ENCODE data around the gene IFI44L.

The IFI44L gene

DNA sequence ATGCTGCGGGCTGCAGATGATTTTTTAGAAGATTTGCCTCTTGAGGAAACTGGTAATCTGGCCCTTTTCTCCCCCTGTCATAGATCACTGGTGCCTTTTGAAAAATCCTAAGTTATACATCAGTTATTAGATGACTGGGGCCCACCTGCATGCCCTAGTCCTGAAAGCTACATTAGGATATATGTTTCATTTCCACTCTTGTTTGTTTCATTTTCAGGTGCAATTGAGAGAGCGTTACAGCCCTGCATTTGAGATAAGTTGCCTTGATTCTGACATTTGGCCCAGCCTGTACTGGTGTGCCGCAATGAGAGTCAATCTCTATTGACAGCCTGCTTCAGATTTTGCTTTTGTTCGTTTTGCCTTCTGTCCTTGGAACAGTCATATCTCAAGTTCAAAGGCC, 21.3 kb downstream of the IFI44L start:
- no peak for DNase-seq (ENCODE audit: low read depth)

DNA sequence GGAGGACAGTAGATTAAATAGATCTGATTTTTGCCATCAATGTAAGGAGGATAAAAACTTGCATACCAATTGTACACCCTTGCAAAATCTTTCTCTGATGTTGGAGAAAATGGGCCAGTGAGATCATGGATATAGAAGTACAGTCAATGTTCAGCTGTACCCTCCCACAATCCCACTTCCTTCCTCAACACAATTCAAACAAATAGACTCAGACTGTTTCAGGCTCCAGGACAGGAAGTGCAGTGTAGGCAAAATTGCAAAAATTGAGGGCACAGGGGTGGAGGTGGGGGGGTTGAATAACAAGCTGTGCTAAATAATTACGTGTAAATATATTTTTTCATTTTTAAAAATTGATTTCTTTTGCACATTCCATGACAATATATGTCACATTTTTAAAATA, 25.5 kb downstream of the IFI44L start:
- DNase-seq (ENCODE audit: low read depth), result no peak

DNA sequence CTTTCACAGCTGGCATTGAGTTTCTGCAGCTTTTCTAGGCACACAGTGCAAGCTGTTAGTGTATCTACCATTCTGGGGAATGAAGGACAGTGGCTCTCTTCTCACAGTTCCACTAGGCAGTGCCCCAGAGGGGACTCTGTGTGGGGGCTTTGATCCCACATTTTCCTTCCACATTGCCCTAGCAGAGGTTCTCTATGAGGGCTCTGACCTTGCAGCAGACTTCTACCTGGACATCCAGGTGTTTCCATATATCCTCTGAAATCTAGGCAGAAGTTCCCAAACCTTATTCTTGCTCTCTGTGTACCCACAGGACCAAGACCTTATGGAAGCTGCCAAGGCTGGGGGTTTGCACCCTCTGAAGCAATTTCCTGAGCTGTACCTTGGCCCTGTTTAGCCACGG, 27.0 kb downstream of the IFI44L start:
- DNase-seq (ENCODE audit: low read depth), result no peak

DNA sequence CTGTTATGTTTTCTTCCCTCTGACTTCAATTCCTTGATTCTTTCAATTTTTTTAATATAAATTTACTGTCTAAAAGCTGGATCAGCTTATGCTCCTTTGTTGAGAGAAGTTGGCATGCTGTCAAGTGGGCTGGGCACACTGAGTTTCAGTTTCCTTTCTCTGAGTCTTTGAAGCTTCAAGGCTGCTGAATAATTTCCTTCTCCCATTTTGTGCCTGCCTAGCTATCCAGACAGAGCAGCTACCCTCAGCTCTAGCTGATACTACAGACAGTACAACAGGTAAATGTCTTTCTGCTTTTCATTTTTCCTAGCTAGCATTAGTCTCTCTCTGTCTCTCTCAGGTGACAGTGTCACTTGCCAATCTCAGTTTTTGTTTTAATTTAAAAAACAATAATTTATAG, 29.4 kb downstream of the IFI44L start, which contains the start of gene IFI44:
TSS of gene IFI44 (plus strand) at position 204 of the 400 bp plus-strand sequence. CDS start 365 bp downstream, outside the sequence.
- peak; percentile 67 for DNase-seq (ENCODE audit: low read depth)

DNA sequence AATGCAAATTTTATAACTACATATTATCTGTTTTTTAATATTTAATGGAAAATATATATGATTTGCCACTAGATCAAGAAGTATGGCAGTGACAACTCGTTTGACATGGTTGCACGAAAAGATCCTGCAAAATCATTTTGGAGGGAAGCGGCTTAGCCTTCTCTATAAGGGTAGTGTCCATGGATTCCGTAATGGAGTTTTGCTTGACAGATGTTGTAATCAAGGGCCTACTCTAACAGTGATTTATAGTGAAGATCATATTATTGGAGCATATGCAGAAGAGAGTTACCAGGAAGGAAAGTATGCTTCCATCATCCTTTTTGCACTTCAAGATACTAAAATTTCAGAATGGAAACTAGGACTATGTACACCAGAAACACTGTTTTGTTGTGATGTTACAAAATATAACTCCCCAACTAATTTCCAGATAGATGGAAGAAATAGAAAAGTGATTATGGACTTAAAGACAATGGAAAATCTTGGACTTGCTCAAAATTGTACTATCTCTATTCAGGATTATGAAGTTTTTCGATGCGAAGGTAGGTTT, 29.9 kb downstream of the IFI44L start:
- DNase-seq (ENCODE audit: low read depth), result no peak

DNA sequence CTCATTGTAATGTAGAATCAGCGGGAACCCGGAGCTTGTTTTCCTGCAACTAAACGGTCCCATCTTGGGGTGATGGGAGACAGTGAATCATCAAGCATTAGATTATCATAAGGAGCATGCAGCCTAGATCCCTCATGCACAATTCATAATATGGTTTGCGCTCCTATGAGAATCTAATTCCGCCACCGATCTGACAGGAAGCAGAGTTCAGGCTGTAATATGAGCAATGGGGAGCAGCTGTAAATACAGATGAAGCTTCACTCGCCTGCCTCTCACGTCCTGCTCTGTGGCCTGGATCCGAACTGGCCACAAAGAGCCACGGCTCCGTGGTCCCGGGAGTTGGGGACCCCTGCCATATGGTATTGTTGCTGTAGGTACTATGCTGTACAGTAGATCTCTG, 31.0 kb downstream of the IFI44L start:
- no peak for DNase-seq (ENCODE audit: low read depth)

DNA sequence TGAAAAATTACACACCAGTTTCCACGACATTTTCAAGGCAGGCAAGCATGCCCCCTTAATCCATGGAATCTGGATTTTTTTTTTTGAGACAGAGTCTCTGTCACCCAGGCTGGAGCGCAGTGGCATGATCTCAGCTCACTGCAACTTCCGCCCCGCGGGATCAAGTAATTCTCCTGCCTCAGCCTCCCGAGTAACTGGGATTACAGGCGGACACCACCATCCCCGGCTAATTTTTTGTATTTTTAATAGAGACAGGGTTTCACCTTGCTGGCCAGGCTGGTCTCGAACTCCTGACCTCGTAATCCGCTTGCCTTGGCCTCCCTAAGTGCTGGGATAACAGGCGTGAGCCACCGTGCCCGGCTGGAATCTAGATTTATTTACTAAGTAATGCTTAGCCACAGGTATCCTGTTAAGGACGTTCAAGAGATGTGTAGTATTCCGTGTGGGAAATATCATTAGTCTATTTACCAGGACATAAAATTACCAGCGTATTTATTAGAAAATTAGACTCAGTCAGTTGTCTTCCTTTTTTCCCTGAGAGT, 31.8 kb downstream of the IFI44L start:
- no peak for DNase-seq (ENCODE audit: low read depth)

DNA sequence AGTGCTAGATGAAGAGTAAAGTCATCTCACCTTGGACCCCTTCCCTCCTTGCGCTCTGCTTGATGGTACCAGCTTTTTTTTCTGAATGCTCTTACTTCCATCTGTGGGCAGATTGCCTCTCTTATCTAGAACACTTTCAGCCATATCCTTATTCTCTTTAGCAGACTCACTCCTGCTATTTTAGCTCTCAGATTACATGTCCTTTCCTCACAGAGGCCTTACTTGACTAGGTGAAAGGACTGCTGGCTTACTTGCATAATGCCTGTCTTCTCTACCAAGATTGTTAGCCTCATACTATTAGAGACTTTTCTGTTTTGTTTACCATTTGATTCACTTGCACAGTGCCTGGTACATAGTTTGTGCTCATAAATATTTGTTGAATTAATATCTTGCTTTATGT, 38.7 kb downstream of the IFI44L start:
- no peak for DNase-seq (ENCODE audit: low read depth)

DNA sequence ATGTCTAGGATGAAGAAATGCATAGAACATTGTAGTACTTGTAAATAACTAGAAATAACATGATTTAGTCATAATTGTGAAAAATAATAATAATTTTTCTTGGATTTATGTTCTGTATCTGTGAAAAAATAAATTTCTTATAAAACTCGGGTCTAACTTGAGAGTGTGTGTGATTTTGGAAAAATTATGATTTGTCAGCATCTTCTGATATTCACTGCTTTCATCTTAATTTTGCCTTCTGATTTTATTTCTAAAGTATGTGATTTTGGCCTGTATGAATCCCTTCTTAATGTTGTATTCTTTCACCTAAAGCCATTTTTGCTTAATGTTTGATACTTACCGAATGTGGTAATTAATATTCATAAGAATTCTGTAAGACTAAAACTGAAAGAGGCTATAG, 43.7 kb downstream of the IFI44L start:
- DNase-seq (ENCODE audit: low read depth), result no peak

DNA sequence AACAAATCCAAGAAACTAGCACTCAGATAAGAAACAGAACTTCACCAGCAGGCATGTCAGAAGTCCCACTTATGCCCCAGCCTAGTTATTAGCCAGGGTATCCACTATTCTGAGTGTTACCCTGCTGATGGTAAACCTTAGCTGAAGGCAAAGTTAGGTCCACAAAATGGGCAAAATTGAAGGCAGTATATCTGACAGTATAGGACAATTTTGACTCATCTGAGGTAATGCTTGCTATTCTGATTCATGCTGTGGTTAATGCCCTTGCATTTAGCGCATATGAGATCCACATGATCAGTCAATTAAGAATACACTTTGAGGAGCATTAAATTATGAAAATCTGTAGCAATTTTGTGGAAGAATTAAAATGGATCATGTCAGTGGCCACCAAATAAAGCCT, 44.5 kb downstream of the IFI44L start:
- DNase-seq (ENCODE audit: low read depth), result no peak

DNA sequence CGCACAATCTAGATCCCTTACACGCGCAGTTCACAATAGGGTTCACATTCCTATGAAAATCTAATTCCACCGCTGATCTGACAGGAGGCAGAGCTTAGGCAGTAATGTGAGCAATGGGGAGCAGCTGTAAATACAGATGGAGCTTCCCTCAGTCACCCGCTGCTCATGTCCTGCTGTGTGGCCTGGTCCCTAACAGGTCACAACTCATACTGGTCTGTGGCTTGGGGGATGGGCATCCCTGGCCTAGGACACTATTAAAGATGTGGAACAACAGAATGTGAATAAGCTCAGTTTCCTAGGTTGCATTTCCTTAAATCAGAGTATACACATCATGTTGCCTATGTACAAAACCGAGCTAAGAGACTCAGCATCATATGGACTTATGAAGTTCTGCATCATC, 45.6 kb downstream of the IFI44L start:
- no peak for DNase-seq (ENCODE audit: low read depth)

DNA sequence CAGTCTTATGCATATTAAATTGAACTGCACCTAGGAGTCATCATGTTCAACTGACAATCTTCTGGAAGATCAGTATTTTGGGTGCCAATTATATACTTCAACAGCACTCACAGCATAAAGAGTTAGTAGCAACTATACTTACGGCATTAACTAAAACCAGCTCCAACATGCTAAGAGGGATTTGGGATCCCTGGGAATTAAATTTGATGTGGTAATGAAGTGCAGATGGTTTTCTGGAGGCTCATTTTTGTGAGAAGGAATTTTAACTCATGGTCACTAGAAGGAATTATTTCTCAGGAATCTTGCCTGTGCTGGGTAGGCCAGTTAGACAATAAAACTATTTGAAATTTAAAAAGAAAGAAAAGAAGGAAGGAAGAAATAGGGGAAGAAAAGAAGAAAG, 47.7 kb downstream of the IFI44L start:
- DNase-seq (ENCODE audit: low read depth), result no peak

DNA sequence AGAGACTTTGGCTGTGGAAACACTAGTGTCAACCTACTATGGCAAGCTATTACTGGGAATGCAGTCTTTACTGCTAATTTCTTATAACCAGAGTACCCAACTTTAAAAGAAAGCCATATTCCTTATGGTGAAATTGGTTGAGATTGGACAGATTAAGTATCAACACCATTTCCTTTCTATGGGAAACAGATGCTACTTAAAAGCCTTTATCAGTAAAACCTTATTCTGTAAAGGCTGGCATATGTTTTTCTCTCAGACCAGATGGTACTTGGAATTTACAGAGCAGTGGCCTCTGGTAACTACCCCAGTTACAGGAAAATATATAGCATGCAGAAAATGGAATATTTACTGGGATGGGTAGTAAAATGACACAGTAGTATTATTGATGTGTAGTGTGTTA, 48.2 kb downstream of the IFI44L start:
- DNase-seq (ENCODE audit: low read depth), result no peak

DNA sequence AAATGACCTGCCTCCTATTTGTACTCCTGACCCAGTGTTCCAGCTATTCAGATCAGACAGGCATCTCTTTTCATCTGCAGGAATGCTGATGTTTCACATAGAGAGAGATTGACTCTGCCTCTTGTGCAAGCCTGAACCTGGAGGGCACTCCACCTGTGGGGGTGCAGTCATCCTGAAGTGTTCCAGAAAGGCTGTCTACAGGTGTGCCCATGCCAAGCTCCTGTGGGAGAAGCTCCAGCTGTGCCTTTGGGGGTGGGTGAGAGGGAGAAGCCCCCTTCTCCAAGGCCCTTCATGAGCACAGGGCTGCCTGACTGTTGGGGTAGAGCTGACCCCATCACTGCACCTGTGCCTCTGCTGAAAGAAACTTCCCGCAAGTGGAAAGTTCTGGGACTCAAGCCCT, 52.2 kb downstream of the IFI44L start:
- no peak for DNase-seq (ENCODE audit: low read depth)

DNA sequence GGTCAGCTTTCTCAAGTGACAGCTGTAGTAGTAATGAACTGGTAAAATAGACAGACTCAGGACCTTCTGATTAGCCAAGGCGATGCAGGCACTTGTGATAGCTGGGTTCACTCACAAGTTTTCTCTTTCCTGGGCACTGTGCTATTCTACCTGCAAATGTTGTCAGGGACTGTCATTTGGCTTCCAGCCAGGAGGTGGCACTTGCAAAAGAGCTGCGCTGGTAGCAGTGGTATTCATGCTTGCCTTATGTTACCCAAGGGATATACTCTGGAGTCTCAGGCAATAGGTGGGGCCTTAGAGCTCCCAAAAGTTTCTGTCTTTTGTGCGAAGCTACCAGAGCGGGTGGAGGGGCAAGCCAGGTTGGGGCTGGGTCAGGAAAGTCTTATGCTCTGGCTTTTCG, 52.9 kb downstream of the IFI44L start:
- DNase-seq (ENCODE audit: low read depth), result no peak

DNA sequence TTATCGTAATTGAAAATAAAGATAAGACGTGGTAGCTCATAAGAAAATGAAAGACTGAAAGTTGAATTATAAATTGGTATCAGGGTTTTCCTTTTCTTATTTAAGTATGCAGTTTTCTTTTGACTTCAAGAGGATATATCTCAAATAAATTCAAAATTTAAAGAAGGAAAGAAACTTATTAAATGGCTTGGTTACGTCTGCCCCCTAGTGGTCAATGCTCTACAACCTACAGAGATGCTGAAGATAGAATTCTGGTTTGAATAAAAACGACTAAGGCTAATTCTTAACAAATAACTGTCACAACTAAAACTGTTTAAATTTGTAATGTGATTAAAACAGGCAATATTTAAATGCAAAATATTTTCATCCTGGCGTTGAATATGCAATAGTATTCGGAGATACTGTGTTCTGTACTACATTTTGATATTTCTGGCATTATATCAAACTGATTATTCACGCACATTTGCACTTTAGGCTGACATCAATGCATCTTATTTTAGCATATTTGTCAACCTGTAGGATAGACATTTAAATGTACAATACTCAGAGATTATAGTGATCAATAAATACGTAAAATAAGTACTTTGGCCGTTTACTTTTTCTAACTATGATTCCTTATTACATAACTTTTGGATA, 56.2 kb downstream of the IFI44L start:
- peak; percentile 48 for DNase-seq (ENCODE audit: low read depth)

DNA sequence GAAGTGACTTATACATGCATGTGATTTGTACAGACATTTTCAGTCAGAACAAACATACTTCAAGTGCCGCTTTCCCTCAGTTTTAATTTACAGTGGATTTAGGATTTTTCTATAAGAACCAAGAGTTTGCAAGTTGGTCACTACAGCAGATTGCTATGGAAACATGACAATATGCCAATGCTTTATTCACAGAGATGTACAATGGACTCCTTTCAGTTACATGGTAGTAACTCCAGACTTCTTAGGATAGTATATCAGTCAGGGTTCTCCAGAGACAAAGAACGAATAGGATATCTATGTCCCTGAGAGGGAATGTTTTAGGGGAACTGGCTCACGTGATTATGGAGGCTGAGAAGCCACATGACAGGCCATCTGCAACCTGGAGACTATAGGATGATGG, 56.7 kb downstream of the IFI44L start:
- no peak for DNase-seq (ENCODE audit: low read depth)

DNA sequence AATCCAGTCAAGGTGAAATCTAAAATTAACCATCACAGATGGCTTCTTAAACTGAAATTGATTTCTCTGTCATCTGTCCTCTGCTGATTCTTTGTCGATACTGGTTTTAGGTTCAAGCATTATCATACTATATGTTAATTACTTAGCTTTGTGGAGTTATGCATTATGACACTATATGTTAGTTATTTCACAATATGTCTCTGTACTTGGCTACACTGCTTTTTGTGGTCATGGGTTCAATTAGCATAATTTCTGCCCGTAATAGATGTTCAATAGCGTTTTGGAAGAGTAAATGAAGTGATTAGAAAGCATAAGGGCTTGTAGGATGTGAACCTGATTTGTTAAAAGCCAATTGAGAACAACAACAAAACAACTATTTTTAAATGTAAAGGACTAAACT, 57.5 kb downstream of the IFI44L start:
- no peak for DNase-seq (ENCODE audit: low read depth)

DNA sequence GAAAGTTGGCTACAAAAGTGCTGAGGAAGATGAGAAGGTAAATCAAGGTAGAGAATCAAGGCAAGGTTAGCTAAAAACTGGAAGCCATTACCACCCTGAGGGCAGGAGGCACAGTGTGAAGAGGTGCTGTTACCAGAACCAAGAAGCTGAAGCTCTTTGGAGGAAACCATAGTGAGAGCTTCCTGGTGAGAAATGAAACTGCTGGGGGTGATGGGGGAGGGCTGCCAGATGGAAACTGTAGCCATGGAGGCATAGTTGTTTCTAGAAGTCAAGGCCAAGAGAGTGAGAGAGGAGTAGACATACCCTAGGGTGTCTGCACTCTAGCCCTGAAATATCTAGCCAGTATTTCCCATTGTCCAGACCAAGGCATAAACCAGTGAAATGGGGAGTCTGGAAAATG, 58.1 kb downstream of the IFI44L start:
- no peak for DNase-seq (ENCODE audit: low read depth)

DNA sequence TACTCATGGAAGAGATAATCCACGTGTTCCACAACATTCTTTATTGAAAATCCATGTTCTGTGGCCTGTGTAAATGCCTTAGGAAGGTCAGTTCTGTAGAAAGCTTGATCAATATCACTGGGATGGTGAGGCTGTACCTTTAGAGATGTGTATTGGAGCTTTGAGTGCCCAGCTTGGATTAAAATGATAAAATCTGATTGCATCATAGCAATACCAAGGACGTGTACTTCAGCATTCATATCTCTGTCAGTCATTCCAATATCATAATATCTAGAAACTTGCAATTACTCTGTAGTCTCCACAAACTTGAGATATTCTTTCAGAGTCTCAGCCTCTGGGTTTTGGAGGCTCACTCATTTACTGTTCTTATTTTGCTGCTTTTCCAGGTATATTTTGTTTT, 61.0 kb downstream of the IFI44L start:
- no peak for DNase-seq (ENCODE audit: low read depth)

DNA sequence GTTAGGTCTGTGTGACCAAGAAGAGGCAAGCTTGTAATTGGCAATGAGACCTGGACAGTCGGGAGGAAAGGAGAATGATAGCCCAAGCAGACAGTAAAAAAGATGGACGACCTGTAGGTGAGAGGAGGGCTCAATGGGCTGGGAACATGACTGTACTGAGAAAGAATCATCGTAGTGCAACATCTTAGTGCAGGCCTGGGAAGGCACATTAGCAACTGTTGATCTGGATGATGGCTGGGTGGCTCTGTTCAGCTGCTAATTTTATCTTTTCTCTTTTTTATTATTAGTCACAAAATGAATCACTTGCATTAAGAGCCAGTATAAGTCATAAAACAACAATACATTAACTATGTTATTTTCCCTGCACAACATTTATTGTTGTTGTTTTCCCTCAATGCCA, 62.2 kb downstream of the IFI44L start:
- DNase-seq (ENCODE audit: low read depth), result no peak

DNA sequence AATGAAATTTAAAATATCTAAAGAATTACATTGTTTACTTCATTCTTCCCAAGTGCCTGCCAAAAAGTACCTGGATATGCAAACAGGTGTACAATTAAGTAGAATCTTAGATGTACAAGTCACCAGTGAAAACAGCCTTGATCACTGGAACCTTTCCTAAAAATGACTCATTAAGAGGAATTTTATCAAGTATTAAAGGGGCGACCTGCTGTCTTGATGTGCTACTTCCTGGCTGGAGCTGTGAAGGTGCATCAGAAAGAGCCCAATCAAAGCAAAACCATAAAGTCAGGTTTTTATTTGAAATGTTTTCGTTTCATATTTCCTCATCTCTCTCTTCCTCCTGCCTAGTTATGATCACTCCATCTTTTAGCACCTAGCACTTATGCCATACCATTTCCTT, 62.8 kb downstream of the IFI44L start:
- no peak for DNase-seq (ENCODE audit: low read depth)

DNA sequence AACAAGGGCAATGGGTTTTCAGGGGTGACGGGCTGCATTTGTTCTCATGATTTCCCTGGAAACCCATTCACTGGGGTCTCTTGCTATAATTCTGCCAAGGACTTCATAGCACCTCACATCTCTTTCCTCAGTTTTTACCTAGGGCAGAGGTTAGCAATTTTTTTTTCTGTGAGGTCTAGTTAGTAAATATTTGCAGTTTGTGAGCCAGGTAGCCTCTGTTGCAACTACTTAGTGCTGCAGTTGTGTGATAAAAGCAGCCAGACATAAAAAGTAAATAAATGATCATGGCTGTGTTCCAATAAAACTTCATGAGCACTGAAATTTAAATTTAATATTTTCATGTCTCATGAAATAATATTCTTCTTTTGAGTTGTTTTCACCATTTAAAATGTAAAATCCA, 67.1 kb downstream of the IFI44L start:
- DNase-seq (ENCODE audit: low read depth), result no peak

DNA sequence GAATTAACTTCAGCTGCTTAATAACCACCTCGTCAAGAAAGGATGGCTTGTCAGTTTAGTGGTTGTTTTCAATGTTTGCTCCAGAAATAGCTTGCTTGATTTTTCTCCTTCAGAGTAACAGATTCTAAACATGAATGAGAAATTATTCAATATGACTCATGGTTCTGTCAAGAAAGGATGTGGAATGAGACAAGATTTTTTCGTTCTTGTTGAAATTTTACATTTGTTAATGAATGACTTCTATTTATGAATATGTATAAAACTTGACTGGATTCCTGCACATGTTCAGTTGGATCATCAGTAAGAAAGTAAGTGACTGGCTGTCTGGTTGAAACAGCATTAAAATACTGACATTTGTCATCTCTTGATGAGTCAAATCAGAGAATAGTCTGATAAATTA, 67.7 kb downstream of the IFI44L start:
- DNase-seq (ENCODE audit: low read depth), result no peak
